DOHH2 (cell line): ENCODE results near the gene PDE11A.

Source experiments
- H3F3A ChIP-seq: fragments of 200-600 bp; sonication (generic), shearing (Covaris generic); 2 replicates; pipeline ENCODE4 v1.6.0; 2016; ENCODE audit warnings: antibody characterized with exemption, mild to moderate bottlenecking; ENCODE audit not compliant: control insufficient read depth, insufficient read depth
- H3K27ac ChIP-seq: fragments of 200-600 bp; sonication (generic); 2 replicates; pipeline ENCODE4 v1.5.1; 2014; ENCODE audit warnings: low read depth, mild to moderate bottlenecking, low read length, moderate library complexity
- H3K27me3 ChIP-seq: fragments of 200-600 bp; sonication (generic); 2 replicates; pipeline ENCODE4 v1.6.1; 2014; ENCODE audit warnings: mild to moderate bottlenecking, low read length, mixed read lengths; ENCODE audit not compliant: control insufficient read depth
- H3K36me3 ChIP-seq: fragments of 200-600 bp; sonication (generic); 2 replicates; pipeline ENCODE4 v1.6.1; 2014; ENCODE audit warnings: mild to moderate bottlenecking, low read length, moderate library complexity, mixed read lengths; ENCODE audit not compliant: control insufficient read depth
- H3K4me1 ChIP-seq: fragments of 200-600 bp; sonication (generic); 2 replicates; pipeline ENCODE4 v1.6.1; 2014; ENCODE audit warnings: mild to moderate bottlenecking, low read length, mixed read lengths; ENCODE audit not compliant: control insufficient read depth
- H3K4me2 ChIP-seq: fragments of 200-600 bp; sonication (generic); 2 replicates; pipeline ENCODE4 v1.6.0; 2014; ENCODE audit warnings: mild to moderate bottlenecking, low read length, moderate library complexity
- H3K4me3 ChIP-seq: fragments of 200-600 bp; sonication (generic); 2 replicates; pipeline ENCODE4 v1.5.1; 2014; ENCODE audit warnings: mild to moderate bottlenecking, low read length, mixed read lengths
- H3K79me2 ChIP-seq: fragments of 200-600 bp; sonication (generic); 2 replicates; pipeline ENCODE4 v1.6.1; 2014; ENCODE audit warnings: mild to moderate bottlenecking, low read length, mixed read lengths; ENCODE audit not compliant: control insufficient read depth
- H3K9me2 ChIP-seq: fragments of 200-600 bp; sonication (generic); replicated peaks from 2 replicates; pipeline ENCODE4 v1.6.1; 2014; ENCODE audit warnings: mild to moderate bottlenecking, low read length, mixed read lengths; ENCODE audit not compliant: control insufficient read depth
- H3K9me3 ChIP-seq: fragments of 200-600 bp; sonication (generic); 2 replicates; pipeline ENCODE4 v1.6.1; 2014; ENCODE audit warnings: antibody characterized with exemption, low read length, mixed read lengths; ENCODE audit not compliant: control insufficient read depth, insufficient read depth
- H4K20me1 ChIP-seq: fragments of 200-600 bp; sonication (generic); 2 replicates; pipeline ENCODE4 v1.6.0; 2014; ENCODE audit warnings: low read depth, mild to moderate bottlenecking, antibody characterized with exemption, low read length, moderate library complexity; ENCODE audit not compliant: control insufficient read depth, insufficient read depth
- CTCF ChIP-seq: fragments of 200-600 bp; sonication (generic); IDR thresholded peaks from one replicate; pipeline ENCODE4 v1.5.1; 2014; ENCODE audit warnings: antibody characterized with exemption, mild to moderate bottlenecking, low read depth, low read length; ENCODE audit not compliant: poor library complexity, severe bottlenecking
- EZH2phosphoT487 ChIP-seq: fragments of 200-600 bp; sonication (generic); IDR thresholded peaks from 2 replicates; pipeline ENCODE4 v1.6.1; 2017; ENCODE audit warnings: borderline replicate concordance, mild to moderate bottlenecking, antibody characterized with exemption, low read length, moderate library complexity, mixed read lengths

Gene PDE11A

GRCh38 chr2:178106053-178106452 is 33.5 kb upstream of the PDE11A start:
- no peaks in the 10 kb centered on the region for H3K27me3 ChIP-seq
- H3K79me2 ChIP-seq = no peaks in the 10 kb centered on the region
- H3K9me3 ChIP-seq = no peaks in the 10 kb centered on the region
- H3F3A ChIP-seq = no peaks in the 10 kb centered on the region
- no peaks in the 10 kb centered on the region for H4K20me1 ChIP-seq
- no peaks in the 10 kb centered on the region for H3K36me3 ChIP-seq
- H3K9me2 ChIP-seq = no peaks in the 10 kb centered on the region
- no peak overlapping the region for H3K27ac ChIP-seq
- no peak overlapping the region for H3K4me2 ChIP-seq
- TF ChIP-seq EZH2phosphoT487 (no peak), CTCF (no peak)
- no peak overlapping the region for H3K4me3 ChIP-seq
- no peaks in the 10 kb centered on the region for H3K4me1 ChIP-seq

GRCh38 chr2:178105566-178105965 is 33.0 kb upstream of the PDE11A start:
- no peaks in the 10 kb centered on the region for H3K27me3 ChIP-seq
- H3K9me3 ChIP-seq = no peaks in the 10 kb centered on the region
- no peaks in the 10 kb centered on the region for H3F3A ChIP-seq
- H3K79me2 ChIP-seq = no peaks in the 10 kb centered on the region
- H3K27ac ChIP-seq = no peak overlapping the region
- H3K4me3 ChIP-seq = no peak overlapping the region
- H3K4me1 ChIP-seq = no peaks in the 10 kb centered on the region
- TF ChIP-seq CTCF = no peak
- no peak for TF ChIP-seq EZH2phosphoT487
- no peaks in the 10 kb centered on the region for H4K20me1 ChIP-seq
- H3K36me3 ChIP-seq = no peaks in the 10 kb centered on the region
- no peak overlapping the region for H3K4me2 ChIP-seq
- H3K9me2 ChIP-seq = no peaks in the 10 kb centered on the region

GRCh38 chr2:178101321-178102079 is 28.9 kb upstream of the PDE11A start:
- Histone ChIP-seq H3K4me2 (no peak overlapping the region), H3K9me2 (no peaks in the 10 kb centered on the region), H3K36me3 (no peaks in the 10 kb centered on the region), H4K20me1 (no peaks in the 10 kb centered on the region), H3F3A (no peaks in the 10 kb centered on the region), H3K27ac (no peak overlapping the region), H3K4me1 (no peaks in the 10 kb centered on the region), H3K4me3 (no peak overlapping the region), H3K27me3 (no peaks in the 10 kb centered on the region), H3K79me2 (no peaks in the 10 kb centered on the region), H3K9me3 (no peaks in the 10 kb centered on the region)
- TF ChIP-seq CTCF = no peak
- TF ChIP-seq EZH2phosphoT487 = no peak
